ELF-1 (cell line): Measurements from ENCODE around the gene USP9X.
"Not testable (repeated sequence)": the region's sequence is repeated elsewhere in the genome, so short reads cannot be mapped to it uniquely, and the experiment has no call there.

Source experiments
- DNase-seq: peaks from one replicate; pipeline ENCODE4 v3.0.0-alpha.2; 2016; ENCODE audit warnings: low read depth, low spot score

USP9X gene

GRCh38 chrX:41085512-41085877 lies 250 bp downstream of the USP9X start:
- no peak for DNase-seq

GRCh38 chrX:41085878-41086626 lies 807 bp downstream of the USP9X start:
- DNase-seq = peak; percentile 81

- DNase-seq = no peak
These were observed 1.3 kb downstream of the USP9X start for GRCh38 chrX:41086627-41086932.

GRCh38 chrX:41087201-41087600 lies 2.0 kb downstream of the USP9X start:
- no peak for DNase-seq

- no peak for DNase-seq
These were observed 5.5 kb downstream of the USP9X start for GRCh38 chrX:41090568-41091238.

- no peak for DNase-seq
These were observed 7.5 kb downstream of the USP9X start for GRCh38 chrX:41092776-41093175.

- DNase-seq = no peak
These were observed 9.9 kb downstream of the USP9X start for GRCh38 chrX:41095174-41095573.

- no peak for DNase-seq
These were observed 10.7 kb downstream of the USP9X start for GRCh38 chrX:41095908-41096307.

- no peak for DNase-seq
These were observed 11.2 kb downstream of the USP9X start for GRCh38 chrX:41096339-41096955.

GRCh38 chrX:41097326-41097725 lies 12.1 kb downstream of the USP9X start:
- DNase-seq = no peak

- no peak for DNase-seq
These were observed 15.0 kb downstream of the USP9X start for GRCh38 chrX:41100200-41100599.

GRCh38 chrX:41100819-41101218 lies 15.6 kb downstream of the USP9X start:
- no peak for DNase-seq

GRCh38 chrX:41105005-41105404 lies 19.8 kb downstream of the USP9X start:
- DNase-seq = no peak

- not testable (repeated sequence) for DNase-seq
These were observed 21.0 kb downstream of the USP9X start for GRCh38 chrX:41106257-41106656.

- DNase-seq = no peak
These were observed 22.8 kb downstream of the USP9X start for GRCh38 chrX:41108007-41108406.

GRCh38 chrX:41108463-41109205 lies 23.4 kb downstream of the USP9X start:
- DNase-seq = peak; percentile 69

GRCh38 chrX:41110801-41111625 lies 25.8 kb downstream of the USP9X start:
- DNase-seq = no peak

- not testable (repeated sequence) for DNase-seq
These were observed 29.8 kb downstream of the USP9X start for GRCh38 chrX:41115104-41115425.

- DNase-seq = no peak
These were observed 31.7 kb downstream of the USP9X start for GRCh38 chrX:41116948-41117347.

- DNase-seq = no peak
These were observed 32.9 kb downstream of the USP9X start for GRCh38 chrX:41118156-41118555.

- no peak for DNase-seq
These were observed 34.6 kb downstream of the USP9X start for GRCh38 chrX:41119803-41120202.

GRCh38 chrX:41121766-41122165 lies 36.5 kb downstream of the USP9X start:
- no peak for DNase-seq
